Astrocyte (in vitro differentiated cells and primary cell): Measurements from ENCODE around the gene SPATA31D1.

ENCODE experiments used
- CTCF ChIP-seq: IDR thresholded peaks from 2 replicates; pipeline ENCODE4 v1.5.1; 2011; ENCODE audit warnings: low read depth, mild to moderate bottlenecking, inconsistent platforms, low read length, moderate library complexity; ENCODE audit not compliant: insufficient read depth
- EZH2 ChIP-seq: IDR thresholded peaks from 2 replicates; pipeline ENCODE4 v1.6.1; 2012; ENCODE audit warnings: mild to moderate bottlenecking, low read length, inconsistent platforms; ENCODE audit not compliant: insufficient read depth

- no peak for TF ChIP-seq CTCF
- TF ChIP-seq EZH2: no peak
Measured at GRCh38 chr9:82011133-82011532, 22.6 kb downstream of the SPATA31D1 start.
